ENCODE measurements around the gene ADGRG3.

ADGRG3 gene

GRCh38 chr16:57688487-57688986, 20.4 kb downstream of the ADGRG3 start:
- Mint-ChIP-seq H3K4me3 (no peak overlapping the region), H3K9me3 (no peaks in the 10 kb centered on the region), H3K27ac (no peak overlapping the region), H3K36me3 (ENCODE audit: low read depth) (no peaks in the 10 kb centered on the region), H3K4me1 (peaks cover 6% of the 10 kb centered on the region), H3K27me3 (ENCODE audit: low read depth) (peaks cover 6% of the 10 kb centered on the region)
- TF ChIP-seq CTCF (IDR thresholded peaks at IDR 0.05; ENCODE audit: unreplicated experiment in 3 of 3): no peak

- H3K27me3 Mint-ChIP-seq (ENCODE audit: low read depth): peaks cover 6% of the 10 kb centered on the region
- H3K4me3 Mint-ChIP-seq: peak overlapping the region in 1 of 3 experiments; percentile 31
- no peaks in the 10 kb centered on the region for H3K9me3 Mint-ChIP-seq
- no peak for TF ChIP-seq CTCF (IDR thresholded peaks at IDR 0.05; ENCODE audit: unreplicated experiment in 3 of 3)
- H3K4me1 Mint-ChIP-seq: peaks cover 6% of the 10 kb centered on the region
- no peaks in the 10 kb centered on the region for H3K36me3 Mint-ChIP-seq (ENCODE audit: low read depth)
- no peak overlapping the region for H3K27ac Mint-ChIP-seq
Measured at GRCh38 chr16:57688987-57689761, 21.1 kb downstream of the ADGRG3 start.

- Mint-ChIP-seq H3K4me3 (no peak overlapping the region), H3K27me3 (ENCODE audit: low read depth) (peaks cover 6% of the 10 kb centered on the region), H3K4me1 (peaks cover 6% of the 10 kb centered on the region), H3K36me3 (ENCODE audit: low read depth) (no peaks in the 10 kb centered on the region), H3K9me3 (no peaks in the 10 kb centered on the region), H3K27ac (no peak overlapping the region)
- TF ChIP-seq CTCF (IDR thresholded peaks at IDR 0.05; ENCODE audit: unreplicated experiment in 3 of 3): no peak
Measured at GRCh38 chr16:57689762-57690558, 21.9 kb downstream of the ADGRG3 start.

DNA sequence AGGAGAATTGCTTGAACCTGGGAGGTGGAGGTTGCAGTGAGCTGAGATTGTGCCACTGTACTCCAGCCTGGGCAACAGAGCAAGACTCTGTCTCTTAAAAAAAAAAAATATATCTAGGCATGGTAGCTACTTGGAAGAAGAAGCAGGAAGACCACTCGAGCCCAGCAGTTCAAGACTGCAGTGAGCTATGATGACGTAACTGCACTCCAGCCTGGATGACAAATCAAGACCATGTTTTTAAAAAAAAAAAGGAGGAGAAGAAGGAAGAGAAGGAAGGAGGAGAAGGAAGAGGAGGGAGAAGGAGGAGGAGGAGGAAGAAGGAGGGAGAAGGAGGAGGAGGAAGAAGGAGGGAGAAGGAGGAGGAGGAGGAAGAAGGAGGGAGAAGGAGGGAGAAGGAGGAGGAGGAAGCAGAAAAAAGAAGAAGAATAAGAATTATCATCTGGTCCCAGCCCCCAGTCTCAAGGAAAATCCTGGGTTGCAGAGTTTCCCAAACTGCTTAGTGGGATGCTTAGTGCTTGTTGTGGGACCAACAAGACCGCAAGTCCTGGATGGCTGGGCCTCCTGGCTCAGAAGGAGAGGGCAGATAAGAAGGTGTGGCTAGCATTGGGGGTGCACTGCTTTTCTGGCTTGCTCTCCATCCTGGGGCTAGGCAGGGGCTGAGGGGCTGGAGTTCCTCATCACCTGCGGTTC, 22.8 kb downstream of the ADGRG3 start:
- Mint-ChIP-seq H3K4me1 (peaks cover 6% of the 10 kb centered on the region), H3K4me3 (no peak overlapping the region), H3K27ac (no peak overlapping the region), H3K27me3 (ENCODE audit: low read depth) (peaks cover 6% of the 10 kb centered on the region), H3K9me3 (no peaks in the 10 kb centered on the region), H3K36me3 (ENCODE audit: low read depth) (no peaks in the 10 kb centered on the region)
- no peak for TF ChIP-seq CTCF (IDR thresholded peaks at IDR 0.05; ENCODE audit: unreplicated experiment in 3 of 3)

DNA sequence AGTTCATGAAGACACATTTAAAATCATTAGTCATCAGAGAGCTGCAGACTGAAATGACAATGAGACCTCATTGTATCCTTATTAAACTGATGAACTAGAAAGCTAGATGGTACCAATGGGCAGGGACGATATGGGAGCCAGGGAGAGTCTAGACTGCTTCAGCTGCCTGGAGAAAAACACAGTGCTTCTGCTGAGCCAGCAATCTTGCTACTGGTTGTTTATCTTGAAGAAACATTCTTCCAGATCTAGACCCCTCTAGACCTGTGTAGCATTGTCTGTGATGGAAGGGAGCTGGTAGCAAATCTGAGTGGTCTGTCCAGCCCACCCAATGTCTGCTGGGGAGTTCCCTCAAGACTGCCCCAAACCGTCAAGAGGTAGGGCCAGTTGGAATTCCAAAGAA, 24.5 kb downstream of the ADGRG3 start:
- Mint-ChIP-seq H3K27ac (no peak overlapping the region), H3K9me3 (no peaks in the 10 kb centered on the region), H3K27me3 (ENCODE audit: low read depth) (peaks cover 6% of the 10 kb centered on the region), H3K4me3 (no peak overlapping the region), H3K4me1 (peaks cover 6% of the 10 kb centered on the region), H3K36me3 (ENCODE audit: low read depth) (no peaks in the 10 kb centered on the region)
- no peak for TF ChIP-seq CTCF (IDR thresholded peaks at IDR 0.05; ENCODE audit: unreplicated experiment in 3 of 3)
